Endothelial cell of umbilical vein (primary cell): ENCODE results near the gene SHISA6. TPM values are rescaled to one million over a fixed set of nuclear protein-coding genes. Genes with fewer than 3 reads are reported as not detected.

ENCODE experiments used
- BruUV-seq: library from RNA; stranded (reverse); fragments of 400-500 nt; replicated peaks from 2 replicates; lab custom pipeline; 2021; lab: Mats Ljungman, UMichigan
- CTCF ChIA-PET: fragments of 300-600, 350-600 bp; sonication (Branson Sonifier 250); formaldehyde crosslinking; loops from one replicate; lab custom pipeline; 2021; ENCODE audit warnings: antibody characterized with exemption, inconsistent platforms; lab: Charles Lee
- POLR2A ChIA-PET: fragments of 300-600, 350-600 bp; sonication (Branson Sonifier 250); formaldehyde crosslinking; loops from one replicate; lab custom pipeline; 2021; ENCODE audit warnings: antibody characterized with exemption, inconsistent platforms; lab: Charles Lee
- DNase-seq: peaks from one replicate; pipeline ENCODE4 v3.0.0-alpha.2; 2011; ENCODE audit warnings: low read depth, low spot score
- FAIRE-seq: peaks from 2 replicates; lab custom pipeline; 2011; peaks lifted over from hg19 to GRCh38; lab: Jason Lieb, UNC
- H2AFZ ChIP-seq: 2 replicates; pipeline ENCODE4 v1.6.0; 2012; ENCODE audit warnings: low read depth, low read length, control low read depth, inconsistent platforms
- H3K27ac ChIP-seq: 2 replicates; pipeline ENCODE4 v1.5.1; 2011; ENCODE audit warnings: low read depth, mild to moderate bottlenecking, control low read depth, low read length, moderate library complexity; ENCODE audit not compliant: insufficient read depth
- H3K27me3 ChIP-seq, 2 experiments: 2 replicates each; pipeline versions ENCODE4 v1.6.0 to v1.6.1; 2011; ENCODE audit warnings: low read length in 2 of 2, mixed read lengths in 1 of 2; ENCODE audit not compliant: control insufficient read depth in 2 of 2, insufficient read depth in 2 of 2
- H3K36me3 ChIP-seq, 2 experiments: 2 replicates in 1 of 2; 3 replicates in 1 of 2; pipeline ENCODE4 v1.5.1; 2011; ENCODE audit warnings: low read length in 2 of 2, mild to moderate bottlenecking in 1 of 2, moderate library complexity in 1 of 2; ENCODE audit not compliant: control insufficient read depth in 2 of 2, insufficient read depth in 2 of 2; ENCODE audit errors: extremely low read depth in 1 of 2
- H3K4me1 ChIP-seq: 3 replicates; pipeline ENCODE4 v1.5.1; 2011; ENCODE audit warnings: mild to moderate bottlenecking, low read length; ENCODE audit not compliant: control insufficient read depth, insufficient read depth; ENCODE audit errors: extremely low read depth
- H3K4me2 ChIP-seq: 2 replicates; pipeline ENCODE4 v1.6.1; 2011; ENCODE audit warnings: low read length, control low read depth, mixed read lengths; ENCODE audit not compliant: insufficient read depth
- H3K4me3 ChIP-seq, 3 experiments: fragments of 200-600 bp in 1 of 3; sonication (generic), shearing (Covaris generic) in 1 of 3; replicated peaks in 1 of 3; 2 replicates each; pipeline ENCODE4 v1.5.1; 2011 to 2016; ENCODE audit warnings: control low read depth in 3 of 3, low read length in 3 of 3, mild to moderate bottlenecking in 2 of 3, inconsistent platforms in 1 of 3, low read depth in 1 of 3, moderate library complexity in 1 of 3; ENCODE audit not compliant: insufficient read depth in 1 of 3
- H3K79me2 ChIP-seq: 2 replicates; pipeline ENCODE4 v1.6.0; 2012; ENCODE audit warnings: low read length, inconsistent platforms; ENCODE audit not compliant: control insufficient read depth, insufficient read depth
- H3K9ac ChIP-seq: replicated peaks from 2 replicates; pipeline ENCODE3; 2011; ENCODE audit warnings: low read length, control low read depth; ENCODE audit not compliant: insufficient read depth; ENCODE audit errors: extremely low read depth
- H3K9me1 ChIP-seq: replicated peaks from 3 replicates; pipeline ENCODE4 v1.6.0; 2011; ENCODE audit warnings: mild to moderate bottlenecking, low read length; ENCODE audit not compliant: control insufficient read depth, insufficient read depth; ENCODE audit errors: extremely low read depth
- H3K9me3 ChIP-seq: replicated peaks from 2 replicates; pipeline ENCODE4 v1.5.1; 2012; ENCODE audit warnings: low read length, inconsistent platforms; ENCODE audit not compliant: control insufficient read depth, insufficient read depth
- H4K20me1 ChIP-seq: replicated peaks from 2 replicates; pipeline ENCODE3; 2011; ENCODE audit warnings: mild to moderate bottlenecking, low read length; ENCODE audit not compliant: control insufficient read depth, insufficient read depth; ENCODE audit errors: extremely low read depth
- CTCF ChIP-seq, 2 donors: IDR thresholded peaks; 1 replicate in 1 of 2; 2 replicates in 1 of 2; pipeline ENCODE4 v1.5.1; 2011; ENCODE audit warnings: low read length in 2 of 2, mild to moderate bottlenecking in 2 of 2, moderate library complexity in 2 of 2, control low read depth in 1 of 2, inconsistent platforms in 1 of 2, low read depth in 1 of 2; ENCODE audit not compliant: insufficient read depth in 1 of 2; ENCODE audit errors: extremely low read depth in 1 of 2
- EZH2 ChIP-seq: IDR thresholded peaks from 2 replicates; pipeline ENCODE4 v1.6.1; 2012; ENCODE audit warnings: borderline replicate concordance, low read depth, mild to moderate bottlenecking, moderate library complexity, low read length, inconsistent platforms; ENCODE audit not compliant: severe bottlenecking
- FOS ChIP-seq: IDR thresholded peaks from 2 replicates; pipeline ENCODE4 v1.6.1; 2011; ENCODE audit warnings: mild to moderate bottlenecking, low read length, moderate library complexity, borderline replicate concordance; ENCODE audit not compliant: insufficient read depth
- GATA2 ChIP-seq: IDR thresholded peaks from 2 replicates; pipeline ENCODE4 v1.7.0; 2011; ENCODE audit warnings: low read depth, mild to moderate bottlenecking, moderate library complexity, mixed read lengths, low read length; ENCODE audit not compliant: insufficient read length, insufficient read depth
- JUN ChIP-seq: IDR thresholded peaks from 2 replicates; pipeline ENCODE4 v1.6.1; 2011; ENCODE audit warnings: borderline replicate concordance, low read depth; ENCODE audit not compliant: insufficient read length, insufficient read depth
- MAX ChIP-seq: IDR thresholded peaks from 2 replicates; pipeline ENCODE4 v1.6.1; 2011; ENCODE audit not compliant: insufficient read depth, insufficient read length
- MYC ChIP-seq: IDR thresholded peaks from one replicate; pipeline ENCODE4 v1.6.1; 2011; ENCODE audit warnings: mild to moderate bottlenecking, low read depth, low read length
- POLR2A ChIP-seq: IDR thresholded peaks from 2 replicates; pipeline ENCODE4 v1.6.1; 2012; ENCODE audit warnings: low read depth, mild to moderate bottlenecking, control low read depth, low read length
- POLR2AphosphoS5 ChIP-seq: IDR thresholded peaks from 2 replicates; pipeline ENCODE4 v1.6.1; 2012; ENCODE audit warnings: low read depth, mild to moderate bottlenecking, control low read depth, low read length, moderate library complexity; ENCODE audit not compliant: insufficient read depth
- dilution Hi-C: fragments of 300-500 bp; cut with MboI; formaldehyde crosslinking; loops from one replicate; pipeline ENCODE4 v1.15.0; 2019; ENCODE audit warnings: low sequenced_read_pairs; ENCODE audit not compliant: extremely low pct_ligation_motif_present
- intact Hi-C: fragments of 100-400 bp; cut with micrococcal nuclease; formaldehyde crosslinking; loops from one replicate; pipeline ENCODE4 v1.10.0; 2022
- polyA plus RNA-seq, 4 experiments: library from polyadenylated mRNA; depleted of rRNA in 3 of 4; stranded (reverse) in 3 of 4; unstranded in 1 of 4; fragments of >200 nt; gene quantifications; 2 replicates each; pipeline versions ENCODE4 v1.2.1 to v1.2.3, GENCODE V29; 2011 to 2012; ENCODE audit warnings: missing spikeins in 1 of 4
- total RNA-seq: library from RNA; stranded (reverse); gene quantifications from 2 replicates; pipeline ENCODE4 v1.2.3, GENCODE V29; 2021

Gene SHISA6
- total and polyA plus RNA-seq, 2 donors (not counting 3 experiments of a cell fraction or from before 2014, with no cell fraction given), result not detected

- Histone ChIP-seq H3K9me1 (no peaks in the 10 kb centered on the region), H3K27me3 (no peaks in the 10 kb centered on the region), H3K27ac (no peak overlapping the region), H3K9ac (no peak overlapping the region), H3K4me3 (no peak overlapping the region), H3K4me1 (no peaks in the 10 kb centered on the region), H3K36me3 (no peaks in the 10 kb centered on the region), H3K9me3 (peaks cover 8% of the 10 kb centered on the region), H2AFZ (no peak overlapping the region), H3K4me2 (no peak overlapping the region), H4K20me1 (no peaks in the 10 kb centered on the region), H3K79me2 (no peaks in the 10 kb centered on the region)
- FAIRE-seq, result no peak
- no peak for DNase-seq
- POLR2A ChIA-PET, result no interaction called here
- CTCF ChIA-PET, result no interaction called here
- dilution Hi-C loops (no loop called here), intact Hi-C loops (no loop called here)
- no TSS peak for BruUV-seq
- TF ChIP-seq CTCF (IDR thresholded peaks at IDR 0.05; ENCODE audit: extremely low read depth in 1 of 2, insufficient read depth in 1 of 2, low read depth in 1 of 2, low read length in 2 of 2) (no peak), EZH2 (no peak), POLR2A (no peak), MYC (no peak), GATA2 (no peak), FOS (no peak), POLR2AphosphoS5 (no peak), MAX (no peak), JUN (no peak)
Measured at GRCh38 chr17:11535231-11535630, 294.2 kb downstream of the SHISA6 start.
